MM.1S (cell line): ENCODE data around the gene AK8.

Source experiments
- DNase-seq: peaks from one replicate; pipeline ENCODE4 v3.0.0-alpha.2; 2015
- H2AFZ ChIP-seq: fragments of 300-600 bp; sonication (generic); 2 replicates; pipeline ENCODE4 v1.6.0; 2016; ENCODE audit warnings: antibody characterized with exemption, low read length
- H3F3A ChIP-seq: fragments of 300-600 bp; sonication (generic); 2 replicates; pipeline ENCODE4 v1.6.1; 2016; ENCODE audit warnings: mild to moderate bottlenecking, antibody characterized with exemption, low read length, moderate library complexity, mixed read lengths; ENCODE audit not compliant: insufficient read depth
- H3K27ac ChIP-seq: fragments of 300-600 bp; sonication (generic); 2 replicates; pipeline ENCODE4 v1.5.1; 2016; ENCODE audit warnings: mild to moderate bottlenecking, low read length
- H3K27me3 ChIP-seq: fragments of 300-600 bp; sonication (generic); replicated peaks from 2 replicates; pipeline ENCODE4 v1.6.0; 2016; ENCODE audit warnings: low read length; ENCODE audit not compliant: insufficient read depth
- H3K36me3 ChIP-seq: fragments of 300-600 bp; sonication (generic); replicated peaks from 2 replicates; pipeline ENCODE4 v1.6.1; 2016; ENCODE audit warnings: mild to moderate bottlenecking, low read length, mixed read lengths; ENCODE audit not compliant: insufficient read depth
- H3K4me1 ChIP-seq: fragments of 300-600 bp; sonication (generic); 2 replicates; pipeline ENCODE4 v1.6.1; 2016; ENCODE audit warnings: low read length, mixed read lengths
- H3K4me2 ChIP-seq: fragments of 300-600 bp; sonication (generic); 2 replicates; pipeline ENCODE4 v1.6.0; 2016; ENCODE audit warnings: low read depth, low read length
- H3K4me3 ChIP-seq: fragments of 300-600 bp; sonication (generic); 2 replicates; pipeline ENCODE4 v1.5.1; 2016; ENCODE audit warnings: low read length, mixed read lengths
- H3K79me2 ChIP-seq: fragments of 300-600 bp; sonication (generic); 2 replicates; pipeline ENCODE4 v1.6.1; 2016; ENCODE audit warnings: mixed run types, low read length, mixed read lengths
- H3K9ac ChIP-seq: fragments of 300-600 bp; sonication (generic); 2 replicates; pipeline ENCODE4 v1.6.1; 2016; ENCODE audit warnings: low read length, mixed read lengths
- H3K9me2 ChIP-seq: fragments of 300-600 bp; sonication (generic); replicated peaks from 2 replicates; pipeline ENCODE4 v1.6.1; 2016; ENCODE audit warnings: mild to moderate bottlenecking, low read length, mixed read lengths; ENCODE audit not compliant: insufficient read depth
- H3K9me3 ChIP-seq: fragments of 300-600 bp; sonication (generic); replicated peaks from 2 replicates; pipeline ENCODE4 v1.6.1; 2016; ENCODE audit warnings: mild to moderate bottlenecking, low read length, mixed read lengths; ENCODE audit not compliant: insufficient read depth
- H4K20me1 ChIP-seq: fragments of 300-600 bp; sonication (generic); 2 replicates; pipeline ENCODE4 v1.6.1; 2016; ENCODE audit warnings: mild to moderate bottlenecking, low read length, moderate library complexity, mixed read lengths; ENCODE audit not compliant: insufficient read depth
- CTCF ChIP-seq: fragments of 300-600 bp; sonication (generic); IDR thresholded peaks from 2 replicates; pipeline ENCODE4 v1.5.1; 2016; ENCODE audit warnings: antibody characterized with exemption, low read length, mixed read lengths
- EZH2 ChIP-seq: fragments of 300-600 bp; sonication (generic); optimal IDR thresholded peaks from 2 replicates; pipeline ENCODE3; 2017; ENCODE audit warnings: low read depth, mild to moderate bottlenecking, antibody characterized with exemption, low read length, mixed read lengths
- EZH2phosphoT487 ChIP-seq: fragments of 300-600 bp; sonication (generic); IDR thresholded peaks from 2 replicates; pipeline ENCODE4 v1.6.1; 2018; ENCODE audit warnings: antibody characterized with exemption, low read length

Gene AK8

GRCh38 chr9:132888151-132888550 lies 10.1 kb upstream of the AK8 start:
- no peak overlapping the region for H3K9ac ChIP-seq
- H3K9me2 ChIP-seq, result no peaks in the 10 kb centered on the region
- H3K27ac ChIP-seq, result no peak overlapping the region
- no peaks in the 10 kb centered on the region for H3K79me2 ChIP-seq
- no peak overlapping the region for H3K4me2 ChIP-seq
- TF ChIP-seq EZH2 (no peak), CTCF (no peak), EZH2phosphoT487 (no peak)
- no peaks in the 10 kb centered on the region for H3K9me3 ChIP-seq
- H3K27me3 ChIP-seq, result no peaks in the 10 kb centered on the region
- H3F3A ChIP-seq, result no peaks in the 10 kb centered on the region
- H4K20me1 ChIP-seq, result no peaks in the 10 kb centered on the region
- no peak overlapping the region for H2AFZ ChIP-seq
- H3K36me3 ChIP-seq, result no peaks in the 10 kb centered on the region
- no peak overlapping the region for H3K4me3 ChIP-seq
- no peak for DNase-seq
- H3K4me1 ChIP-seq, result no peaks in the 10 kb centered on the region

- no peaks in the 10 kb centered on the region for H3K9me2 ChIP-seq
- no peak overlapping the region for H2AFZ ChIP-seq
- no peaks in the 10 kb centered on the region for H3F3A ChIP-seq
- no peak overlapping the region for H3K27ac ChIP-seq
- H3K4me2 ChIP-seq, result no peak overlapping the region
- H3K36me3 ChIP-seq, result no peaks in the 10 kb centered on the region
- TF ChIP-seq EZH2, result no peak
- TF ChIP-seq CTCF, result no peak
- TF ChIP-seq EZH2phosphoT487, result no peak
- H3K4me1 ChIP-seq, result no peaks in the 10 kb centered on the region
- H4K20me1 ChIP-seq, result no peaks in the 10 kb centered on the region
- DNase-seq, result no peak
- no peaks in the 10 kb centered on the region for H3K27me3 ChIP-seq
- no peak overlapping the region for H3K4me3 ChIP-seq
- no peaks in the 10 kb centered on the region for H3K9me3 ChIP-seq
- H3K79me2 ChIP-seq, result no peaks in the 10 kb centered on the region
- no peak overlapping the region for H3K9ac ChIP-seq
Observed at GRCh38 chr9:132887181-132888120, 9.4 kb upstream of the AK8 start.

GRCh38 chr9:132886334-132886725 lies 8.2 kb upstream of the AK8 start:
- Histone ChIP-seq H3K36me3 (no peaks in the 10 kb centered on the region), H3F3A (no peaks in the 10 kb centered on the region), H3K79me2 (no peaks in the 10 kb centered on the region), H4K20me1 (no peaks in the 10 kb centered on the region), H3K4me1 (no peaks in the 10 kb centered on the region), H3K9me2 (no peaks in the 10 kb centered on the region), H2AFZ (no peak overlapping the region), H3K27me3 (no peaks in the 10 kb centered on the region), H3K27ac (no peak overlapping the region), H3K9ac (no peak overlapping the region), H3K4me2 (no peak overlapping the region), H3K4me3 (no peak overlapping the region), H3K9me3 (no peaks in the 10 kb centered on the region)
- no peak for TF ChIP-seq CTCF
- TF ChIP-seq EZH2phosphoT487, result no peak
- no peak for TF ChIP-seq EZH2
- DNase-seq, result no peak
